Skin epidermis (tissue), 12 donors: Measurements from ENCODE around the gene CEP44.
"Not testable (repeated sequence)": the region's sequence is repeated elsewhere in the genome, so short reads cannot be mapped to it uniquely, and the experiment has no call there.

Experiments
- H3K27ac ChIP-seq, 21 experiments: fragments of 200-600 bp; sonication (generic) in 11 of 21; one replicate each; pipeline ENCODE4 v1.5.0; 2020; ENCODE audit warnings: mild to moderate bottlenecking in 3 of 21, inconsistent platforms in 2 of 21, moderate library complexity in 2 of 21
- H3K4me3 ChIP-seq, 7 experiments: fragments of 200-600 bp; sonication (generic) in 2 of 7; one replicate each; pipeline ENCODE4 v1.5.0; 2020; ENCODE audit warnings: inconsistent platforms in 2 of 7, mild to moderate bottlenecking in 2 of 7, moderate library complexity in 1 of 7

Gene CEP44

DNA sequence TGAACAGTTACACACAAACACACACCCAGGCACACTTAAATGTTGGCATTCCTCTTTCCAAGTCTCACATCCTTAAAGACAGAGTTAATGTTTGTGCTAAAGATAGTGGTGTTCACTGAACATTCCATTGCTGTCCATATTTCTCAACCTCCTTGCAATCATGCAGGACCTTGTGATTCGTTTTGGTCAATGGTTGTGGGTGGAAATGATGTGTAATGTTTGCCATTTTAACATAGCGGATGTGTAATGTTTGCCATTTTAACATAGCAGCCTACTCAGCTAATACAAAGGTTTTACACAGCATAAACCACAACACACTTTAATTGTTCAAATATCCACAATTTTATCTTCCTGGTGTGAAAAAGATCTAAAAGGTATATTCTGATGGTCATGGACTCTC, 93.9 kb downstream of the CEP44 start:
- H3K27ac ChIP-seq = no peak overlapping the region
- H3K4me3 ChIP-seq = no peak overlapping the region

DNA sequence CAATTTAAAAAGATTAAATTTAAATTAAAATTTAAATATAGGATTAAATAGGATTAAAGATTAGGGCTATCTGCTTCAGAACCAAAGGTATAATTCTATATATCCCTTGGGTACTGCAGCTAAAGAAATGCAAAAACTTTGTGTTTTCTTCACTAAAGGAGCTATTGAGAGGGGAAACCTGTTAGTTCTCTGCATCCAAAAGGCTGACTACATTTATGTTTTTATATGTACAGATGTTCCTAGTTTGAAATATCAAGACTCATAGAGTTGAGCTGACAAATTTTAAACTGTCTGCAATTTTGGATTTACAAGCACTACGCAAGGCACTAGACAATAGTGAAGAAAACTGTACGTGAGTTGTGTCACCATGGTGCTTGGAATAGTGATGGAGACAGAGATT, 95.2 kb downstream of the CEP44 start:
- Histone ChIP-seq H3K27ac (no peak overlapping the region), H3K4me3 (no peak overlapping the region)

DNA sequence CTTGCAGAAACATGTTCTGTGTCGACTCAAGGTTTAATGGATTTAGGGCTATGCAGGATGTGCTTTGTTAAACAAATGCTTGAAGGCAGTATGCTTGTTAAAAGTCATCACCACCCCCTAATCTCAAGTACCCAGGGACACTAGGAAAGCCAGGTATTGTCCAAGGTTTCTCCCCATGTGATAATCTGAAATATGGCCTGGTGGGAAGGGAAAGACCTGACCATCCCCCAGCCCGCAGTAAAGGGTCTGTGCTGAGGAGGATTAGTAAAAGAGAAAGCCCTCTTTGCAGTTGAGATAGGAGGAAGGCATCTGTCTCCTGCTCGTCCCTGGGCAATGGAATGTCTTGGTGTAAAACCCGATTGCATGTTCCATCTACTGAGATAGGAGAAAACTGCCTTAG, 96.5 kb downstream of the CEP44 start:
- not testable (repeated sequence) for H3K4me3 ChIP-seq, H3K27ac ChIP-seq

DNA sequence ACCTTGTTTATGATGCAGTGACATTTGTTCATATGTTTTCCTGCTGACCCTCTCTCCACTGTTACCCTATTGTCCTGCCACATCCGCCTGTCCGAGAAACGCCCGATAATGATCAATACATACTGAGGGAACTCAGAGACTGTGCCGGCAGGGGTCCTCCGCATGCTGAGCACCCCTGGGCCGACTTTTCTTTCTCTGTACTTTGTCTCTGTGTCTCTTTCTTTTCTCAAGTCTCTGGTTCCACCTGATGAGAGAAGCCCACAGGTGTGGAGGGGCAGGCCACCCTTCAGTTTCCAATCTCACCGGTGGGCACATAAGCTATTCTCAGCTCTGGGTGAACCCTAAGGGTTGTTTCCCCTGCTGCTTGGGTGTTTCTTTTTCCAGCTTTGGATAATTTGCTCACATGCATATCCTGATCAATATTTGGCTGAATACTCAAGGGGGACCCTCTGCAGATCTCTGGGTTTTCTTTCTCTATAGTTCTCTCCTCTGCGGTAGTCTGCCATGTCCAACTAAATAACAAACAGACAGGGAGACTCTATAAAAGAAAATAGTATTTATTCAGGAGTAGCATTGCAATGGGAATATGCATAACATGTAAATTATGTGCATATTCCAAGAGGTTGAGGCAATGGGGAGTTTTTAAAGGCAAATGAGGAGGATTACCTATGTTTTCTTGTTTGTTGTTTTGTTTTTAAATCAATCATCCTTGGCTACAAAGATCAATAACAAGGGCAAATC, 97.2 kb downstream of the CEP44 start:
- H3K27ac ChIP-seq = no peak overlapping the region
- H3K4me3 ChIP-seq = no peak overlapping the region

DNA sequence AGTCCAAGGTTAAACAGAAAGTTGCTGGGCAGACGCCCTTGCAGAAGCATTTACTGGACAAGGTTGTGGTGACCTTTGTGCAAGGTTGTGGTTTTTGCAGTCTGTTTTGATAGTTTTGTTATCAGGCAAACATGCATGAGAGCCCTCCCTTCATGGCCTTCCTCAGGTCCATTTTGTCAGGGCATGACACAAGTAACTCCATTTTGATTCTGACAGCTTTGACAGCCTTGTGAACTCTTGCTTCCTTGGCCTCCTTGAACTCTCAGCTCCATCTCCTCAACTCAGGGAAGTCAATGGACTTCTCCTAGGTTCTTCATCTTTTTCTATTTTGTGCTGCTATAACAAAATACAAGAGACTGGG, 97.7 kb downstream of the CEP44 start:
- no peak overlapping the region for H3K4me3 ChIP-seq
- no peak overlapping the region for H3K27ac ChIP-seq
